Spleen (tissue), 11 donors: ENCODE measurements around the gene ASPG. TPM values are rescaled to one million over a fixed set of nuclear protein-coding genes. Genes with fewer than 3 reads are reported as not detected.

Experiments
- DNase-seq: peaks from one replicate; pipeline ENCODE4 v3.0.0-alpha.2; 2020
- H3K27ac ChIP-seq, 8 donors: fragments of 200-600 bp; sonication (generic) in 7 of 8; 1 replicate in 4 of 8; 2 replicates in 4 of 8; pipeline versions ENCODE4 v1.5.0 to v1.8.0; 2016 to 2021; ENCODE audit warnings: inconsistent platforms in 4 of 8, mild to moderate bottlenecking in 4 of 8, moderate library complexity in 1 of 8
- H3K27me3 ChIP-seq, 7 donors: fragments of 200-600 bp; sonication (generic) in 6 of 7; replicated peaks in 1 of 7; 1 replicate in 4 of 7; 2 replicates in 3 of 7; pipeline versions ENCODE4 v1.5.0 to v1.8.0; 2016 to 2021; ENCODE audit warnings: inconsistent platforms in 3 of 7, mild to moderate bottlenecking in 1 of 7
- H3K36me3 ChIP-seq, 6 donors: fragments of 200-600 bp; sonication (generic) in 5 of 6; 1 replicate in 4 of 6; 2 replicates in 2 of 6; pipeline versions ENCODE4 v1.5.0 to v1.8.0; 2016 to 2021; ENCODE audit warnings: inconsistent platforms in 2 of 6
- H3K4me1 ChIP-seq, 6 donors: fragments of 200-600 bp; sonication (generic) in 5 of 6; 1 replicate in 3 of 6; 2 replicates in 3 of 6; pipeline versions ENCODE4 v1.5.0 to v1.8.0; 2016 to 2021; ENCODE audit warnings: inconsistent platforms in 3 of 6
- H3K4me3 ChIP-seq, 8 donors: fragments of 200-600 bp; sonication (generic) in 7 of 8; 1 replicate in 4 of 8; 2 replicates in 4 of 8; pipeline versions ENCODE4 v1.5.0 to v1.8.0; 2016 to 2021; ENCODE audit warnings: inconsistent platforms in 4 of 8, mild to moderate bottlenecking in 4 of 8, moderate library complexity in 2 of 8
- H3K9me3 ChIP-seq, 8 donors: fragments of 200-600 bp; sonication (generic) in 7 of 8; 1 replicate in 4 of 8; 2 replicates in 4 of 8; pipeline versions ENCODE4 v1.5.0 to v1.8.0; 2016 to 2021; ENCODE audit warnings: inconsistent platforms in 4 of 8
- POLR2A ChIP-seq, 3 donors: fragments of 450-650 bp; IDR thresholded peaks; one replicate each; pipeline ENCODE4 v1.5.1; 2017; ENCODE audit warnings: antibody characterized with exemption in 3 of 3, mild to moderate bottlenecking in 1 of 3
- POLR2AphosphoS5 ChIP-seq, 3 donors: sonication (generic); formaldehyde crosslinking; IDR thresholded peaks; one replicate each; pipeline ENCODE4 v1.5.1; 2017; ENCODE audit warnings: antibody characterized with exemption in 3 of 3
- WGBS, 5 donors: extraction: QIAGEN DNeasy Blood & Tissue Kit in 3 of 5; methylation state at CpG; one replicate each; pipeline versions ENCODE4 v1.1.5 to v1.1.7; 2013 to 2018; 5-methylcytosine and 5-hydroxymethylcytosine counted together
- intact Hi-C: fragments of 100-400 bp; cut with DNase I; formaldehyde crosslinking; loops from one replicate; pipeline ENCODE4 v1.15.0; 2023; ENCODE audit warnings: low total_unique reads
- polyA plus RNA-seq, 3 donors: library from polyadenylated mRNA; stranded (reverse); fragments of 200-250 nt; gene quantifications; one replicate each; pipeline ENCODE4 v1.2.1, GENCODE V29; 2013
- total RNA-seq, 7 donors: library from RNA; depleted of rRNA in 3 of 7; stranded (reverse); fragments of >200 nt in 3 of 7; fragmentation: NEBNext Ultra II Directional in 4 of 7; extraction: Animal tissue kit (Norgen Biotek cat#: 25700) in 4 of 7; gene quantifications; one replicate each; pipeline versions ENCODE4 v1.1.0 to v1.2.1, GENCODE V29; 2016 to 2021
- TF ChIP-seq, protein P1 (sequence below), 11 experiments: fragments of 200-600 bp in 7 of 11; fragments of 450-650 bp in 4 of 11; sonication (generic) in 4 of 11; IDR thresholded peaks in 8 of 11; conservative IDR thresholded peaks in 3 of 11; 1 replicate in 7 of 11; 2 replicates in 4 of 11; pipeline versions ENCODE4 v1.4.0 to v1.8.0; 2016 to 2021; ENCODE audit warnings: antibody characterized with exemption in 11 of 11, inconsistent platforms in 4 of 11, mild to moderate bottlenecking in 1 of 11
- donor health status: healthy with polysubstance abuse.
- donor health status: DM: no; HTN: no; CAD: no; lungs with moderate emphysema.
- donor health status: DM: no; HTN: no; CAD: no.
- donor health status: Bipolar disorder and iron deficiency.
- donor health status: healthy.
- donor health status: DM: no; HTN: no; CAD: no.
- donor health status: DM: yes; HTN: yes; CAD: no.

The ASPG gene
- total and polyA plus RNA-seq, 10 donors: 0.05 to 0.67 (median 0.26) TPM; not detected in 3

DNA sequence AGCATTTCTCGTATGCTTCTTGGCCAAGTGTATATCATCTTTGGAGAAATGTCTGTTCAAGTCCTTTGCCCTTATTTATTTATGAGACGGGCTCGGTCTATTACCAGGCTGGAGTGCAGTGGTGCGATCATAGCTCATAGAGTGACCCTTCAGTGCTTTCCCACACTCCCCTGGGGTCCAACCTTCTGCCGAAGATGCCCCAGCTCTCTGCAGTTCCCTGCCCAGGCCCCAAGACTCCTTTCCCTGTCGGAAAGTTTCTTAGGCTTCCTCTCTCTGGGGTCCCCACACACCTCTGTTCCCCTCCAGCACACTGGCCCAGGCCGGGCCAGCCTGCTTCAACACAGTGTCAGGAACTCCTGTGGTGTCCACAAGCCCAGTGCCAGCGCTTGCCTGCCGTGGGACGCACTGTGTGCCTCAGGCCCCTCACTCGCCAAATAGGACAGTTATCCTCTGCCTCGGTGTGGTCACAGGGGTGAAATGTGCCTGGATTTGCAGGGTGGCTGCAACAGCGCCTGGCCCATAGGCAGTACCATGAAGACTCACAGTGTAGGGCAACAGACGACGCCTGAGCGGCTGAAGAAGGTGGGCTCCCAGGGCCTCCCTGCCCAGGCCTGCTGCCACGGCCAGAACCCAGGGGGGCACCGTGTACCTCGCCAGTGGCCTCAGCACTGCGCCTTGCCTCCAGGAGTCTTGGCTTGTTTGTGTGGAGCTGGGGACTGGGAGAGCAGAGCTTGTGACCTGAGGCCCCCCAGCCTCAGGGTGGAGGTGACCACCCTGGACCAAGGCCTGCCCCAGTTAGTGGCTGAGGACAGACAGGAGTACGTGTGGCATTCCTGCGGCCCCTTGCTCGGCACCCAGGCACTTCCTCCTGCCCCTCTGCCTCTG lies 4.9 kb upstream of the ASPG start:
- intact Hi-C loops: no loop called here
- Histone ChIP-seq H3K4me3 (no peak overlapping the region), H3K27me3 (peaks cover 0 to 34% (median 2%) of the 10 kb centered on the region in 7 donors), H3K9me3 (no peaks in the 10 kb centered on the region), H3K27ac (no peak overlapping the region), H3K36me3 (no peaks in the 10 kb centered on the region), H3K4me1 (peaks cover 6 to 13% (median 7%) of the 10 kb centered on the region in 6 donors)
- WGBS, 5 donors: 88 to 95% (median 93%) methylated on average over 12 to 23 of the region's 23 CpGs
- DNase-seq: no peak
- no peak for TF ChIP-seq POLR2A (IDR thresholded peaks at IDR 0.05)
- TF ChIP-seq, protein P1, sequence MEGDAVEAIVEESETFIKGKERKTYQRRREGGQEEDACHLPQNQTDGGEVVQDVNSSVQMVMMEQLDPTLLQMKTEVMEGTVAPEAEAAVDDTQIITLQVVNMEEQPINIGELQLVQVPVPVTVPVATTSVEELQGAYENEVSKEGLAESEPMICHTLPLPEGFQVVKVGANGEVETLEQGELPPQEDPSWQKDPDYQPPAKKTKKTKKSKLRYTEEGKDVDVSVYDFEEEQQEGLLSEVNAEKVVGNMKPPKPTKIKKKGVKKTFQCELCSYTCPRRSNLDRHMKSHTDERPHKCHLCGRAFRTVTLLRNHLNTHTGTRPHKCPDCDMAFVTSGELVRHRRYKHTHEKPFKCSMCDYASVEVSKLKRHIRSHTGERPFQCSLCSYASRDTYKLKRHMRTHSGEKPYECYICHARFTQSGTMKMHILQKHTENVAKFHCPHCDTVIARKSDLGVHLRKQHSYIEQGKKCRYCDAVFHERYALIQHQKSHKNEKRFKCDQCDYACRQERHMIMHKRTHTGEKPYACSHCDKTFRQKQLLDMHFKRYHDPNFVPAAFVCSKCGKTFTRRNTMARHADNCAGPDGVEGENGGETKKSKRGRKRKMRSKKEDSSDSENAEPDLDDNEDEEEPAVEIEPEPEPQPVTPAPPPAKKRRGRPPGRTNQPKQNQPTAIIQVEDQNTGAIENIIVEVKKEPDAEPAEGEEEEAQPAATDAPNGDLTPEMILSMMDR (IDR thresholded peaks at IDR 0.05 in 8 of 11, conservative IDR thresholded peaks at IDR 0.05 in 3 of 11): no peak
- no peak for TF ChIP-seq POLR2AphosphoS5 (IDR thresholded peaks at IDR 0.05)

DNA sequence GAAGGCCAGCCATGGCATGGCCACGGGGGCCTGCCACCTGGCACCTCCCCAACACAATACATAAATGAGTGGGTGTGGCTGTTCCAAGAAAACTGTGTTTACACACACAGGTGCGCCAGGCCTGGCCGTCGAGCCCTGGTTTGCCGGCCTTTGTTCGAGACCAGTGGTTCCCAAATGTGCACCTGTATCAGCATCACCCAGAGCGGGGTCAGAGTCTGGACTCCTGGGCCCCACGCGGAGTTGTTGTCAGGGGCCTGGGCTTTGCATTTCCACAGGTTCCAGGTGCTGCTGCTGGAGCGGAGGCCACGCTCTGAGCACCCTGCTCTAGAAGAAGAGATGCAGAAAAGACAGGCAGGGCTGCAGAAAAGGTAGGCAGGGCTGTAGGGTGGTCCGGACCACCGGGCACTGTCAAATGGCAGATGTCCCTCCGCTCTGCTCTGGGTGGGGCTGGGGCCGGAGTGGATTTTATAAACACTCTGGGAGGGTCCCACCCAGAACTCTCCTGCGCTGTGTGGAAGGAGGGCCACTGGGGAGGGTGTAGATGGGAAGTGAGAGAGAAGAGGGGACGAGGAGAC lies 4.2 kb upstream of the ASPG start:
- DNase-seq: no peak
- TF ChIP-seq, protein P1 (IDR thresholded peaks at IDR 0.05 in 8 of 11, conservative IDR thresholded peaks at IDR 0.05 in 3 of 11): no peak
- TF ChIP-seq POLR2AphosphoS5 (IDR thresholded peaks at IDR 0.05) (no peak), POLR2A (IDR thresholded peaks at IDR 0.05) (no peak)
- Histone ChIP-seq H3K4me1 (peaks cover 6 to 16% (median 9%) of the 10 kb centered on the region in 6 donors), H3K27me3 (peaks cover 0 to 41% (median 10%) of the 10 kb centered on the region in 7 donors), H3K27ac (no peak overlapping the region), H3K4me3 (no peak overlapping the region), H3K9me3 (no peaks in the 10 kb centered on the region), H3K36me3 (no peaks in the 10 kb centered on the region)
- 88 to 94% (median 93%) methylated on average over 14 to 17 of the region's 17 CpGs for WGBS, 5 donors
- intact Hi-C loops: no loop called here

DNA sequence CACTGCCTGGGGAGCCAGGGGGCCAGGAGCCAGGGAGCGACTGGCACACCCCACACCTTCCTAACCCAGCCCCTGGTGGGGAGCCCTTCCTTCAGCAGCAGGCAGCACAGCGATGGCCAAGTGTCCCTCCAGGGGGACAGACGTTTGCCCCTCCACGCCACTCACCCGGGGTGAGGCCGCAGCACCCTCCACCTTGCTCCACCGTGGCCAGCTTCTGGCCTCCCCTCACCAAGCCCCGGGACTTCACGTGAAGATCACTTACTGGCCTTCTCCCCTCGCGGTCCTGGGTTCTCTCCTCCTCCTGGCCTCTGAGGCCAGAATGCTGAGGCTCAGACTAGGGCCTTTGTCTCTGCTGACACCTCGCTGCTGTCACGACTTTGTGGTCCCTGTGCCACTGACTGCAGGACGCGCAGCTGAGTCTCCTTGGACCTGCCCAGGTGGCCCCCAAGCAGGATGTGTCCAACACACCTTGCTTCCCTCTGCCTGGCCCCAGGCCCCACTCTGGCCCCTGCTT lies 3.5 kb upstream of the ASPG start:
- TF ChIP-seq POLR2AphosphoS5 (IDR thresholded peaks at IDR 0.05) (no peak), POLR2A (IDR thresholded peaks at IDR 0.05) (no peak)
- TF ChIP-seq, protein P1 (IDR thresholded peaks at IDR 0.05 in 8 of 11, conservative IDR thresholded peaks at IDR 0.05 in 3 of 11): no peak
- intact Hi-C loops: no loop called here
- Histone ChIP-seq H3K4me1 (peaks cover 6 to 16% (median 9%) of the 10 kb centered on the region in 6 donors), H3K36me3 (no peaks in the 10 kb centered on the region), H3K9me3 (no peaks in the 10 kb centered on the region), H3K27me3 (peaks cover 0 to 48% (median 16%) of the 10 kb centered on the region in 7 donors), H3K27ac (no peak overlapping the region), H3K4me3 (no peak overlapping the region)
- WGBS, 5 donors: 85 to 91% (median 87%) methylated on average over 15 of the region's 15 CpGs
- DNase-seq: no peak

DNA sequence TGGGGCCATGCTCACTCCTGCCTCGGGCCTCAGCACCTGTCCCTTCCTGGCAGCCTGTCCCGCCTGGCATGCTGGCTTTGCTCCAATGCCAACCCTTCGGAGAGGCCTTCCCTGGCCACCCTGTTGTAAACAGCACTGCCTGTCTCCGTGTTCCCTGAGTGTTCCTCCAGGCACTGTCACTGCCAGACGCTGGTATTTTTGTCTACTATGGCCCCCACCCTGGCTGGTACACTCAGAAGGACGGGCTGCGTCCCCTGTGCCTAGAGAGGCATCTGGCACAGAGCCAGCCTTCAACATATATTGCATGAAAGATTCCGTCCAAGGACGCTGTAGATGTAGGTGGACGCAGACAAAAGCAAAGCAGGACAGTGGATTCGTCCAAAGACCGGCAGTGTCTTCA lies 2.7 kb upstream of the ASPG start:
- H3K27me3 ChIP-seq: peaks cover 0 to 56% (median 17%) of the 10 kb centered on the region in 7 donors
- 69 to 78% (median 71%) methylated on average over 10 to 12 of the region's 12 CpGs for WGBS, 5 donors
- H3K27ac ChIP-seq: no peak overlapping the region
- H3K9me3 ChIP-seq: no peaks in the 10 kb centered on the region
- H3K4me3 ChIP-seq: no peak overlapping the region
- no peak for DNase-seq
- H3K4me1 ChIP-seq: peaks cover 4 to 14% (median 8%) of the 10 kb centered on the region in 6 donors
- TF ChIP-seq, protein P1 (IDR thresholded peaks at IDR 0.05 in 8 of 11, conservative IDR thresholded peaks at IDR 0.05 in 3 of 11): no peak
- TF ChIP-seq POLR2AphosphoS5 (IDR thresholded peaks at IDR 0.05): no peak
- TF ChIP-seq POLR2A (IDR thresholded peaks at IDR 0.05): no peak
- intact Hi-C loops: no loop called here
- H3K36me3 ChIP-seq: no peaks in the 10 kb centered on the region
